ENCODE measurements around the gene POLR1G.

DNA sequence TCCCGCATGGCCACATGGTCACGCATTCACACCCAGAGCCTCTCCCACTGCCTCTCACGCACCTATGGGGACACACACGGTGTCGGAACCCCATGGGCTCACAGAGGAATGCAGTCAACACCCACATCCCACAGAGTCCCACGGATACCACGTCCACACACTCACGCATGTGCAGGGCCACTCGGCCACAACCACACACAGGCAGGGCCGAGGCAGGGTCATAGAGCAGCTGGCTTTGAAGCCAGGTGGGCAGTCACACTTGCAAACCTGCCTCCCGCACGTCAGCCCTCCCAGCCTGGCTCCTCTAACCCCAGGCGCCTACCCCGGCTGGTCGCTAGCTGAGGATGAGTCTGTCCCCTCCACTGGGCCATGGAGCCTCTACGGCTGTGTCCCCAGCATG, 44.2 kb upstream of the POLR1G start:
- TF ChIP-seq, protein P1, sequence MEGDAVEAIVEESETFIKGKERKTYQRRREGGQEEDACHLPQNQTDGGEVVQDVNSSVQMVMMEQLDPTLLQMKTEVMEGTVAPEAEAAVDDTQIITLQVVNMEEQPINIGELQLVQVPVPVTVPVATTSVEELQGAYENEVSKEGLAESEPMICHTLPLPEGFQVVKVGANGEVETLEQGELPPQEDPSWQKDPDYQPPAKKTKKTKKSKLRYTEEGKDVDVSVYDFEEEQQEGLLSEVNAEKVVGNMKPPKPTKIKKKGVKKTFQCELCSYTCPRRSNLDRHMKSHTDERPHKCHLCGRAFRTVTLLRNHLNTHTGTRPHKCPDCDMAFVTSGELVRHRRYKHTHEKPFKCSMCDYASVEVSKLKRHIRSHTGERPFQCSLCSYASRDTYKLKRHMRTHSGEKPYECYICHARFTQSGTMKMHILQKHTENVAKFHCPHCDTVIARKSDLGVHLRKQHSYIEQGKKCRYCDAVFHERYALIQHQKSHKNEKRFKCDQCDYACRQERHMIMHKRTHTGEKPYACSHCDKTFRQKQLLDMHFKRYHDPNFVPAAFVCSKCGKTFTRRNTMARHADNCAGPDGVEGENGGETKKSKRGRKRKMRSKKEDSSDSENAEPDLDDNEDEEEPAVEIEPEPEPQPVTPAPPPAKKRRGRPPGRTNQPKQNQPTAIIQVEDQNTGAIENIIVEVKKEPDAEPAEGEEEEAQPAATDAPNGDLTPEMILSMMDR (IDR thresholded peaks at IDR 0.05) = no peak
- TF ChIP-seq POLR2A (IDR thresholded peaks at IDR 0.05) = no peak

Measured in suprapubic skin (tissue), 3 donors.